HEK293 (cell line): ENCODE data around the gene MRPL33.
"Not testable (repeated sequence)": the region's sequence is repeated elsewhere in the genome, so short reads cannot be mapped to it uniquely, and the experiment has no call there.

Experiments used
- CTCF ChIA-PET: fragments of 350-600 bp; formaldehyde crosslinking; extraction: SDS; loops from one replicate; lab custom pipeline; 2021; ENCODE audit warnings: antibody characterized with exemption; lab: Yijun Ruan, JAX
- POLR2A ChIA-PET: fragments of 300-600 bp; formaldehyde crosslinking; extraction: SDS; loops from one replicate; lab custom pipeline; 2020; ENCODE audit warnings: antibody characterized with exemption, inconsistent platforms; lab: Yijun Ruan, JAX
- H3K27ac ChIP-seq: fragments of 200-500 bp; sonication (Bioruptor generic); 2 replicates; pipeline ENCODE4 v1.5.1; 2014; ENCODE audit warnings: low read depth, low read length, control low read depth, inconsistent platforms; ENCODE audit errors: extremely low read depth
- H3K36me3 ChIP-seq, 2 experiments: fragments of 200-500 bp in 1 of 2; sonication (Bioruptor generic) in 1 of 2; 1 replicate in 1 of 2; 2 replicates in 1 of 2; pipeline ENCODE4 v1.5.1; 2014 to 2017; ENCODE audit warnings: inconsistent platforms in 2 of 2, low read length in 2 of 2; ENCODE audit not compliant: control insufficient read depth in 2 of 2, insufficient read depth in 1 of 2
- H3K4me1 ChIP-seq: fragments of 200-500 bp; sonication (Bioruptor generic); 2 replicates; pipeline ENCODE4 v1.5.1; 2014; ENCODE audit warnings: mild to moderate bottlenecking, low read length, inconsistent platforms; ENCODE audit not compliant: control insufficient read depth, insufficient read depth
- H3K4me3 ChIP-seq: 2 replicates; pipeline ENCODE4 v1.5.1; 2011; ENCODE audit warnings: low read depth, mild to moderate bottlenecking, control low read depth, low read length, moderate library complexity
- H3K9me3 ChIP-seq: fragments of 200-500 bp; sonication (Bioruptor generic); 2 replicates; pipeline ENCODE4 v1.5.1; 2014; ENCODE audit warnings: low read depth, low read length, inconsistent platforms; ENCODE audit not compliant: control insufficient read depth, insufficient read depth
- PRDM10 ChIP-seq: fragments of 450-650 bp; formaldehyde crosslinking; IDR thresholded peaks from 2 replicates; pipeline ENCODE4 v1.5.1; 2016; ENCODE audit warnings: missing biosample characterization, missing genetic modification characterization
- SP7 ChIP-seq: fragments of 450-650 bp; formaldehyde crosslinking; IDR thresholded peaks from 2 replicates; pipeline ENCODE4 v1.5.1; 2016; ENCODE audit warnings: missing biosample characterization, missing genetic modification characterization
- ZBTB17 ChIP-seq: fragments of 450-650 bp; formaldehyde crosslinking; IDR thresholded peaks from 2 replicates; pipeline ENCODE4 v1.5.1; 2016; ENCODE audit warnings: missing biosample characterization, missing genetic modification characterization
- ZNF16 ChIP-seq: fragments of 450-650 bp; formaldehyde crosslinking; IDR thresholded peaks from 2 replicates; pipeline ENCODE4 v1.5.1; 2016; ENCODE audit warnings: low read depth, missing biosample characterization, missing genetic modification characterization
- ZNF747 ChIP-seq: fragments of 450-650 bp; formaldehyde crosslinking; IDR thresholded peaks from 2 replicates; pipeline ENCODE4 v1.5.1; 2016; ENCODE audit warnings: missing biosample characterization, missing genetic modification characterization
- ZNF76 ChIP-seq: fragments of 450-650 bp; formaldehyde crosslinking; IDR thresholded peaks from 2 replicates; pipeline ENCODE4; 2016; ENCODE audit warnings: low read depth, missing biosample characterization, missing genetic modification characterization, borderline replicate concordance
- ZXDB ChIP-seq: fragments of 450-650 bp; formaldehyde crosslinking; IDR thresholded peaks from 2 replicates; pipeline ENCODE4 v1.5.1; 2016; ENCODE audit warnings: missing biosample characterization, missing genetic modification characterization
- TF ChIP-seq, protein P1 (sequence below): fragments of 450-650 bp; IDR thresholded peaks from 2 replicates; pipeline ENCODE4 v1.5.1; 2018; ENCODE audit warnings: missing biosample characterization, mild to moderate bottlenecking, missing genetic modification characterization

Gene MRPL33

DNA sequence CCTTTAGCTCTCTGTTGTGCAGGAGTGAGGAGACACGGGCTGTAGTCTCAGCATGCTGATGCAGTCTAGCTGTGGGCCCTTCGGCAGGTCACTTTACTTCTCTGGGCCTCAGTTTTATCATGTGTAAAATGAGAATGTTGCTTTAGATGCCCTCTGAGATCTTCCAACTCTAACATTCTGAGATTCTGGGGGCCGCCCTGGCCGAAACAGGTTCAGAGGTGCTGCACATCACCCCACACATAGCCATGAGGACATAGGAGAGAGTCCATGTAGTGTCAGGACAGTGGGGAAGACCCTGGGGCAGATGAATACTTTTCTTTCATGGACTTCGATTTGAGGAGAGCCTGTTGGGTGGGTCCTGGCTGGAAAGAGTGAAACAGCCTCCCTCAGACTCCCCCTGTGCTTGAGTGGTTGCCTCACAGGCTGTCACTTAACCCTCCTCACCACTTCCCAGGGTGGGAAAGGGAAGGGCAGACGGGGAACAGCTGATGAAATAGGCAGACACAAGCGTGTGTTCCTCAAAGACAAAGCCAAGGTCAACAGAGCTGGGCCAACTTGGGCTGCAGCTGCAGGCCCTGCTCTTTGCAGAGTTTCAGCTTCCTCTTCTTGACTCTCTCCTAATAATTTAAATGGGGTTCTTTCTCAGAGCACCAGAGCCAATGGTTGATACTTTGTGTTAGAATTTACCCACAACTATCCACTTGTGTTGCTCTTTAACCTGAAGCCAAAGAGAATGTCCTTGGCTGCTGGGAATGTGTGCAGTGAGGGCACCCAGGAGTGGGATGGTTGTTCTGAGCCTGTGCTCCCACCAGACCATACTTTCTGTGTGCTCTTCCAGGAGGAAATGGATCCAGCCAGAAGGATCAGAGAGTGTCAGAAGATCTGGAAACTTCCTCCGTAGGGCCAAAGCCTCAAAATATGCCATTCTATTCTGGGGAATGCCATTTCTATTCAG is 14.7 kb upstream of the MRPL33 start:
- H3K9me3 ChIP-seq = no peaks in the 10 kb centered on the region
- ChIA-PET POLR2A (no interaction called here), CTCF (interaction anchor here (0.6 kb wide), 1 partner anchor 628 kb away, joined by 3 read pairs; no protein-coding TSS in a partner anchor)
- no peaks in the 10 kb centered on the region for H3K4me1 ChIP-seq
- H3K4me3 ChIP-seq = no peak overlapping the region
- no peak overlapping the region for H3K27ac ChIP-seq
- H3K36me3 ChIP-seq = no peaks in the 10 kb centered on the region
- TF ChIP-seq PRDM10 (peak; percentile 47; the same call in 1 of the 2 replicates), ZNF747 (tag by site-specific recombination) (no peak)

DNA sequence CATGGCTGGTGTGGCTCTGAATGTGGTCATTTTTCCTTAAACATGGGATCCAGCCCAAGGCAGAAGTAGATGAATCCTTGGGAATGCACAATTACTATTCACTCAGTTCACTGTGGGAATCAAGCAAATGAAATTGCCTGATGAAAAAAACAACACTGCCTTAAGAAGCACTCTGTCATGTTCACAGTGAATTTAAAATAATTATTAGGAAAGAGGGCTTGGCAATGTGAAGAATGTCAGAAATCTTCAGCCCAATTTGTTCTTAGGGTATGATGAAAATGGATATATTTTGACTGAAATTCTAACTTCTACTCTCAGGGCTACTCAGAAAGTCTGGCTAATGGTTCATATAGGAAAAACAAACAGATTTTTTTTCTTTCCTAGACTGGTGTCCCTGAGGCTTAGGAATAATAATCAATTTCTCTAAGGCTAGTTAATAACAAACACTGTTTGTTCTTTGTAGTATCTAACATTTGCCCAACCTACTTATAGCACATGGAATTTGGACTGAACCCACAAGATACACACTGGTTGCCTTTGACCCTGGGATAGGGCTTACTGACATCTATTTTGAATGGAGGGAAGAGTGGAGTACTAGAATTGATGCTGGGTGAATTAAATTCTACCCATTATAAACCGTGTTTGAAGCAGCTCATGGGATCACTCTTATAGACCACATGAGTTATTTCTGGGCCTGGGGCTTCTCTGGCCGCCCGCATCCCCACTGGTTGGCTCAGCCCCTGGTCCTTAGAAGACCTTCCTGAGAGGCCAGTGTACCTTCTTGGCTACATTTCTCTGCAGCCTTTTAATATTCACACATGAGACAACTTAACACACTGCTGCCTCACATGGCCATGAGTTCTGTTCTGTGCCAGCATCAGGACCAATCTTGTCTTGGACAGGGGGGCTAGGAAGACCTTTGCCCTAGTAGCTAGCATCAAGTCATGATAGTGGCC is 8.3 kb upstream of the MRPL33 start:
- POLR2A ChIA-PET = no interaction called here
- Histone ChIP-seq H3K4me3 (no peak overlapping the region), H3K9me3 (no peaks in the 10 kb centered on the region), H3K4me1 (no peaks in the 10 kb centered on the region), H3K27ac (no peak overlapping the region), H3K36me3 (no peaks in the 10 kb centered on the region)
- CTCF ChIA-PET = interaction anchor here (0.9 kb wide), 1 partner anchor 59 kb away, joined by 3 read pairs; no protein-coding TSS in a partner anchor
- TF ChIP-seq, protein P1, sequence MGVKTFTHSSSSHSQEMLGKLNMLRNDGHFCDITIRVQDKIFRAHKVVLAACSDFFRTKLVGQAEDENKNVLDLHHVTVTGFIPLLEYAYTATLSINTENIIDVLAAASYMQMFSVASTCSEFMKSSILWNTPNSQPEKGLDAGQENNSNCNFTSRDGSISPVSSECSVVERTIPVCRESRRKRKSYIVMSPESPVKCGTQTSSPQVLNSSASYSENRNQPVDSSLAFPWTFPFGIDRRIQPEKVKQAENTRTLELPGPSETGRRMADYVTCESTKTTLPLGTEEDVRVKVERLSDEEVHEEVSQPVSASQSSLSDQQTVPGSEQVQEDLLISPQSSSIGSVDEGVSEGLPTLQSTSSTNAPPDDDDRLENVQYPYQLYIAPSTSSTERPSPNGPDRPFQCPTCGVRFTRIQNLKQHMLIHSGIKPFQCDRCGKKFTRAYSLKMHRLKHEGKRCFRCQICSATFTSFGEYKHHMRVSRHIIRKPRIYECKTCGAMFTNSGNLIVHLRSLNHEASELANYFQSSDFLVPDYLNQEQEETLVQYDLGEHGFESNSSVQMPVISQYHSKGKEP (tag by site-specific recombination) = no peak
- TF ChIP-seq ZBTB17 (tag by site-specific recombination) = peak; percentile 43

- H3K4me3 ChIP-seq = no peak overlapping the region
- CTCF ChIA-PET = interaction anchor here (0.9 to 2.7 kb wide), 2 partner anchors 10 to 60 kb away, joined by 3 to 7 read pairs; no protein-coding TSS in a partner anchor
- POLR2A ChIA-PET = no interaction called here
- TF ChIP-seq ZXDB (tag by site-specific recombination) (no peak), ZNF76 (tag by site-specific recombination) (no peak), SP7 (tag by site-specific recombination) (no peak), ZNF16 (tag by site-specific recombination) (no peak)
- TF ChIP-seq, all 188 proteins: peak for 0
- no peaks in the 10 kb centered on the region for H3K36me3 ChIP-seq
- H3K27ac ChIP-seq = no peak overlapping the region
- H3K4me1 ChIP-seq = no peaks in the 10 kb centered on the region
- no peaks in the 10 kb centered on the region for H3K9me3 ChIP-seq
Observed at GRCh38 chr2:27763907-27764267, 7.6 kb upstream of the MRPL33 start.

GRCh38 chr2:27764526-27764925 is 7.0 kb upstream of the MRPL33 start:
- POLR2A ChIA-PET, H3K4me1 ChIP-seq, H3K4me3 ChIP-seq, H3K27ac ChIP-seq, H3K36me3 ChIP-seq, H3K9me3 ChIP-seq: not testable (repeated sequence)
- CTCF ChIA-PET = interaction anchor here (0.9 to 2.7 kb wide), 2 partner anchors 10 to 61 kb away, joined by 3 to 7 read pairs; no protein-coding TSS in a partner anchor
